Ishikawa (cell line): ENCODE results near the gene FA2H.

Experiments used
- CEBPB ChIP-seq: IDR thresholded peaks from 2 replicates; pipeline ENCODE4 v1.6.1; 2012
- CREB1 ChIP-seq: IDR thresholded peaks from 2 replicates; pipeline ENCODE4 v1.6.1; 2012; ENCODE audit warnings: low read depth
- EGR1 ChIP-seq: IDR thresholded peaks from 2 replicates; pipeline ENCODE4 v1.6.1; 2012
- EP300 ChIP-seq: IDR thresholded peaks from 2 replicates; pipeline ENCODE4 v1.6.1; 2012; ENCODE audit warnings: borderline replicate concordance
- FOXM1 ChIP-seq: IDR thresholded peaks from 2 replicates; pipeline ENCODE4 v1.6.1; 2012; ENCODE audit warnings: low read depth, borderline replicate concordance
- MAX ChIP-seq: IDR thresholded peaks from 2 replicates; pipeline ENCODE4 v1.6.1; 2012
- NFIC ChIP-seq: IDR thresholded peaks from 2 replicates; pipeline ENCODE4 v1.6.1; 2012
- RAD21 ChIP-seq: IDR thresholded peaks from 2 replicates; pipeline ENCODE4 v1.6.1; 2012; ENCODE audit warnings: low read depth
- REST ChIP-seq: IDR thresholded peaks from 2 replicates; pipeline ENCODE4 v1.6.1; 2012; ENCODE audit warnings: low read depth, mild to moderate bottlenecking
- TEAD4 ChIP-seq: IDR thresholded peaks from 2 replicates; pipeline ENCODE4 v1.6.1; 2012
- YY1 ChIP-seq: IDR thresholded peaks from 2 replicates; pipeline ENCODE4 v1.6.1; 2012; ENCODE audit warnings: low read depth
- TF ChIP-seq, protein P1 (sequence below): IDR thresholded peaks from 2 replicates; pipeline ENCODE4 v1.6.1; 2012

DNA sequence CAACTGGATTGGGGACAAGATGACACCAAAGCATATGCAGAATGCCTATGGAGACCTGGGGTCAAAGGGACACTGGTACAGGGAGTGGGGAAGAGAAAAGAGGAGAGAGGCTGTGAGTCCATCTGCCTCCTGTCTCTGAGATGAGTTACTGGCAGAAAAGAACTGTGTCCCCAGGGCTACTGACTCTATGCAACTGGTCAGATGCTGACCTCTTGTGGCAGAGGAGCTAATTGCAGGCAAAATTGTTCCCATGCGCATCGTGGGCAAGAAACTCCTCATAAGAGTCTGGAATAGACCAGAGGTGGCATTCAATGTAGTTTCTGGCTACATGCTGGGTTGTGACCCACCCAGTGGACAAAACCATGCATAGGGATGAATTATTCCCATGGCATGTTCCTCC, 47.9 kb downstream of the FA2H start:
- TF ChIP-seq TEAD4 (no peak), RAD21 (peak; percentile 55), REST (no peak), FOXM1 (no peak), MAX (no peak), YY1 (no peak), EP300 (no peak), CREB1 (no peak), EGR1 (no peak), CEBPB (no peak), NFIC (no peak)
- TF ChIP-seq, protein P1, sequence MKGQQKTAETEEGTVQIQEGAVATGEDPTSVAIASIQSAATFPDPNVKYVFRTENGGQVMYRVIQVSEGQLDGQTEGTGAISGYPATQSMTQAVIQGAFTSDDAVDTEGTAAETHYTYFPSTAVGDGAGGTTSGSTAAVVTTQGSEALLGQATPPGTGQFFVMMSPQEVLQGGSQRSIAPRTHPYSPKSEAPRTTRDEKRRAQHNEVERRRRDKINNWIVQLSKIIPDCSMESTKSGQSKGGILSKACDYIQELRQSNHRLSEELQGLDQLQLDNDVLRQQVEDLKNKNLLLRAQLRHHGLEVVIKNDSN = no peak
